RWPE2 (cell line): Measurements from ENCODE around the gene HYI.

Experiments used
- ATAC-seq: fragments of 200-7000 bp; cut with Tn5 transposase; 3 replicates; pipeline ENCODE4 v1.9.1; 2021; ENCODE audit warnings: low read depth
- DNase-seq: peaks from one replicate; pipeline ENCODE4 v3.0.0-alpha.2; 2020; ENCODE audit warnings: low spot score
- H3K27ac ChIP-seq: fragments of 450-650 bp; 2 replicates; pipeline ENCODE4 v1.5.1; 2017; ENCODE audit warnings: mild to moderate bottlenecking; ENCODE audit not compliant: poor library complexity, severe bottlenecking
- H3K27me3 ChIP-seq: fragments of 250-450 bp; sonication (Bioruptor Pico); 2 replicates; pipeline ENCODE4 v1.5.1; 2021; ENCODE audit warnings: mild to moderate bottlenecking, moderate library complexity; ENCODE audit not compliant: insufficient read depth, poor library complexity, severe bottlenecking
- H3K36me3 ChIP-seq: fragments of 250-450 bp; sonication (Bioruptor Pico); 2 replicates; pipeline ENCODE4 v1.5.1; 2020; ENCODE audit warnings: low read depth, mild to moderate bottlenecking, moderate library complexity
- H3K4me1 ChIP-seq: fragments of 250-450 bp; sonication (Bioruptor Pico); 2 replicates; pipeline ENCODE4 v1.5.1; 2021; ENCODE audit warnings: mild to moderate bottlenecking, moderate library complexity; ENCODE audit not compliant: insufficient read depth, poor library complexity, severe bottlenecking
- H3K4me3 ChIP-seq: fragments of 250-450 bp; sonication (Bioruptor Pico); 2 replicates; pipeline ENCODE4 v1.5.1; 2021; ENCODE audit warnings: mild to moderate bottlenecking, moderate library complexity; ENCODE audit not compliant: severe bottlenecking
- H3K9me3 ChIP-seq: fragments of 250-450 bp; sonication (Bioruptor Pico); 2 replicates; pipeline ENCODE4 v1.5.1; 2021; ENCODE audit warnings: mild to moderate bottlenecking, moderate library complexity; ENCODE audit not compliant: severe bottlenecking
- CTCF ChIP-seq: fragments of 450-650 bp; IDR thresholded peaks from one replicate; pipeline ENCODE4 v1.5.1; 2017; ENCODE audit warnings: mild to moderate bottlenecking, moderate library complexity; ENCODE audit not compliant: poor library complexity, severe bottlenecking

The HYI gene

GRCh38 chr1:43466403-43466802 lies 12.7 kb upstream of the HYI start:
- Histone ChIP-seq H3K9me3 (no peaks in the 10 kb centered on the region), H3K27ac (peak overlapping the region; percentile 10), H3K4me3 (no peak overlapping the region), H3K36me3 (no peaks in the 10 kb centered on the region), H3K4me1 (peaks cover 5% of the 10 kb centered on the region), H3K27me3 (no peaks in the 10 kb centered on the region)
- no peak for TF ChIP-seq CTCF
- DNase-seq = no peak
- ATAC-seq = no peak

GRCh38 chr1:43465505-43466067 lies 11.9 kb upstream of the HYI start:
- DNase-seq = no peak
- Histone ChIP-seq H3K36me3 (no peaks in the 10 kb centered on the region), H3K4me1 (peaks cover 5% of the 10 kb centered on the region), H3K9me3 (no peaks in the 10 kb centered on the region), H3K27me3 (no peaks in the 10 kb centered on the region), H3K4me3 (no peak overlapping the region), H3K27ac (peak overlapping the region; percentile 10)
- no peak for TF ChIP-seq CTCF
- ATAC-seq = no peak

- Histone ChIP-seq H3K4me3 (no peak overlapping the region), H3K36me3 (no peaks in the 10 kb centered on the region), H3K9me3 (no peaks in the 10 kb centered on the region), H3K27ac (peak overlapping the region; percentile 10), H3K4me1 (peaks cover 5% of the 10 kb centered on the region), H3K27me3 (no peaks in the 10 kb centered on the region)
- ATAC-seq (no peak), DNase-seq (no peak)
- TF ChIP-seq CTCF = no peak
Measured at GRCh38 chr1:43464681-43465504, 11.2 kb upstream of the HYI start.

GRCh38 chr1:43463479-43463878 lies 9.7 kb upstream of the HYI start:
- Histone ChIP-seq H3K9me3 (peaks cover 2% of the 10 kb centered on the region), H3K4me3 (no peak overlapping the region), H3K27me3 (no peaks in the 10 kb centered on the region), H3K4me1 (peaks cover 5% of the 10 kb centered on the region), H3K36me3 (no peaks in the 10 kb centered on the region), H3K27ac (peak overlapping the region; percentile 0)
- no peak for TF ChIP-seq CTCF
- ATAC-seq (no peak), DNase-seq (no peak)
